ENCODE measurements around the gene DZIP3. TPM values are rescaled to one million over a fixed set of nuclear protein-coding genes. Genes with fewer than 3 reads are reported as not detected.

DZIP3 gene
- total and polyA plus RNA-seq, 2 donors (not counting 1 experiment from before 2014, with no cell fraction given) = 6.8 to 11.1 TPM

GRCh38 chr3:108565506-108565905 is 24.0 kb upstream of the DZIP3 start:
- ATAC-seq (ENCODE audit: low read depth) = no peak

GRCh38 chr3:108566599-108566998 is 22.9 kb upstream of the DZIP3 start:
- no peaks in the 10 kb centered on the region for H3K9me3 ChIP-seq (ENCODE audit: control extremely low read depth in 1 of 3, control insufficient read depth in 2 of 3, insufficient read depth in 1 of 3, low read length in 2 of 3)
- no peak overlapping the region for H3K9ac ChIP-seq (ENCODE audit: low read length)
- H4K20me1 ChIP-seq (ENCODE audit: control insufficient read depth, insufficient read depth, low read length, poor library complexity, severe bottlenecking) = no peaks in the 10 kb centered on the region
- no peaks in the 10 kb centered on the region for H3K27me3 Mint-ChIP-seq
- ATAC-seq (ENCODE audit: low read depth) = no peak
- H2AFZ ChIP-seq (ENCODE audit: insufficient read depth, low read depth, low read length, poor library complexity, severe bottlenecking) = no peak overlapping the region
- H3K27me3 ChIP-seq (replicated peaks in 1 of 4; ENCODE audit: control extremely low read depth in 1 of 4, control insufficient read depth in 3 of 4, insufficient read depth in 4 of 4, low read length in 3 of 4) = no peaks in the 10 kb centered on the region
- H3K4me1 ChIP-seq (ENCODE audit: control insufficient read depth in 2 of 2, insufficient read depth in 2 of 2, low read length in 2 of 2) = no peaks in the 10 kb centered on the region
- no peak overlapping the region for H3K4me2 ChIP-seq (replicated peaks; ENCODE audit: low read depth, low read length, poor library complexity, severe bottlenecking)
- TF ChIP-seq, protein P1, sequence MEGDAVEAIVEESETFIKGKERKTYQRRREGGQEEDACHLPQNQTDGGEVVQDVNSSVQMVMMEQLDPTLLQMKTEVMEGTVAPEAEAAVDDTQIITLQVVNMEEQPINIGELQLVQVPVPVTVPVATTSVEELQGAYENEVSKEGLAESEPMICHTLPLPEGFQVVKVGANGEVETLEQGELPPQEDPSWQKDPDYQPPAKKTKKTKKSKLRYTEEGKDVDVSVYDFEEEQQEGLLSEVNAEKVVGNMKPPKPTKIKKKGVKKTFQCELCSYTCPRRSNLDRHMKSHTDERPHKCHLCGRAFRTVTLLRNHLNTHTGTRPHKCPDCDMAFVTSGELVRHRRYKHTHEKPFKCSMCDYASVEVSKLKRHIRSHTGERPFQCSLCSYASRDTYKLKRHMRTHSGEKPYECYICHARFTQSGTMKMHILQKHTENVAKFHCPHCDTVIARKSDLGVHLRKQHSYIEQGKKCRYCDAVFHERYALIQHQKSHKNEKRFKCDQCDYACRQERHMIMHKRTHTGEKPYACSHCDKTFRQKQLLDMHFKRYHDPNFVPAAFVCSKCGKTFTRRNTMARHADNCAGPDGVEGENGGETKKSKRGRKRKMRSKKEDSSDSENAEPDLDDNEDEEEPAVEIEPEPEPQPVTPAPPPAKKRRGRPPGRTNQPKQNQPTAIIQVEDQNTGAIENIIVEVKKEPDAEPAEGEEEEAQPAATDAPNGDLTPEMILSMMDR (IDR thresholded peaks at IDR 0.05) = no peak
- no peak for TF ChIP-seq EZH2 (IDR thresholded peaks at IDR 0.05; ENCODE audit: borderline replicate concordance, insufficient read depth, low read depth, low read length, poor library complexity, severe bottlenecking)
- intact Hi-C loops (cut with micrococcal nuclease) = no loop called here
- no peak overlapping the region for H3K4me3 Mint-ChIP-seq
- no peak overlapping the region for H3K27ac Mint-ChIP-seq
- CTCF ChIA-PET = interaction anchor here (0.6 to 1.4 kb wide), 2 partner anchors 15 to 458 kb away, joined by 3 to 6 read pairs; no protein-coding TSS in a partner anchor
- no peak overlapping the region for H3K4me3 ChIP-seq (ENCODE audit: control extremely low read depth in 1 of 5, extremely low read depth in 1 of 5, insufficient read depth in 1 of 5, low read depth in 2 of 5, low read length in 4 of 5)
- WGBS (ENCODE audit: insufficient coverage) = no CpG with 5 or more reads among the region's 1 CpG
- no peaks in the 10 kb centered on the region for H3K79me2 ChIP-seq (ENCODE audit: control insufficient read depth, insufficient read depth, low read length)
- no peak for DNase-seq
- peaks cover 0 to 7% of the 10 kb centered on the region in 2 experiments for H3K36me3 ChIP-seq (replicated peaks in 1 of 2; ENCODE audit: control extremely low read depth in 1 of 2, control insufficient read depth in 1 of 2, extremely low read depth in 1 of 2, insufficient read depth in 2 of 2, low read length in 1 of 2)
- H3K4me1 Mint-ChIP-seq = no peaks in the 10 kb centered on the region
- POLR2A ChIA-PET = no interaction called here
- no peaks in the 10 kb centered on the region for H3K9me3 Mint-ChIP-seq (ENCODE audit: insufficient read depth)
- no peak overlapping the region for H3K27ac ChIP-seq (ENCODE audit: low read length in 2 of 2)

More at GRCh38 chr3:108565506-108565905, 24.0 kb upstream of the DZIP3 start:
- no peaks in the 10 kb centered on the region for H3K27me3 ChIP-seq (replicated peaks in 1 of 4; ENCODE audit: control extremely low read depth in 1 of 4, control insufficient read depth in 3 of 4, insufficient read depth in 4 of 4, low read length in 3 of 4)
- POLR2A ChIA-PET = no interaction called here
- Mint-ChIP-seq H3K27ac (no peak overlapping the region), H3K4me3 (no peak overlapping the region), H3K27me3 (no peaks in the 10 kb centered on the region), H3K4me1 (no peaks in the 10 kb centered on the region), H3K9me3 (ENCODE audit: insufficient read depth) (no peaks in the 10 kb centered on the region)
- CTCF ChIA-PET = interaction anchor here (1.2 kb wide), 1 partner anchor 87 kb away, joined by 3 read pairs; no protein-coding TSS in a partner anchor
- H3K79me2 ChIP-seq (ENCODE audit: control insufficient read depth, insufficient read depth, low read length) = no peaks in the 10 kb centered on the region
- H2AFZ ChIP-seq (ENCODE audit: insufficient read depth, low read depth, low read length, poor library complexity, severe bottlenecking) = no peak overlapping the region
- no CpG with 5 or more reads among the region's 3 CpGs for WGBS (ENCODE audit: insufficient coverage)
- DNase-seq = no peak
- no peak overlapping the region for H3K4me3 ChIP-seq (ENCODE audit: control extremely low read depth in 1 of 5, extremely low read depth in 1 of 5, insufficient read depth in 1 of 5, low read depth in 2 of 5, low read length in 4 of 5)
- H3K9me3 ChIP-seq (ENCODE audit: control extremely low read depth in 1 of 3, control insufficient read depth in 2 of 3, insufficient read depth in 1 of 3, low read length in 2 of 3) = no peaks in the 10 kb centered on the region
- no peak for TF ChIP-seq EZH2 (IDR thresholded peaks at IDR 0.05; ENCODE audit: borderline replicate concordance, insufficient read depth, low read depth, low read length, poor library complexity, severe bottlenecking)
- TF ChIP-seq, protein P1 (IDR thresholded peaks at IDR 0.05) = no peak
- intact Hi-C loops (cut with micrococcal nuclease) = no loop called here
- H3K27ac ChIP-seq (ENCODE audit: low read length in 2 of 2) = no peak overlapping the region
- peaks cover 0 to 3% of the 10 kb centered on the region in 2 experiments for H3K36me3 ChIP-seq (replicated peaks in 1 of 2; ENCODE audit: control extremely low read depth in 1 of 2, control insufficient read depth in 1 of 2, extremely low read depth in 1 of 2, insufficient read depth in 2 of 2, low read length in 1 of 2)
- H3K9ac ChIP-seq (ENCODE audit: low read length) = no peak overlapping the region
- H3K4me1 ChIP-seq (ENCODE audit: control insufficient read depth in 2 of 2, insufficient read depth in 2 of 2, low read length in 2 of 2) = no peaks in the 10 kb centered on the region
- no peaks in the 10 kb centered on the region for H4K20me1 ChIP-seq (ENCODE audit: control insufficient read depth, insufficient read depth, low read length, poor library complexity, severe bottlenecking)
- no peak overlapping the region for H3K4me2 ChIP-seq (replicated peaks; ENCODE audit: low read depth, low read length, poor library complexity, severe bottlenecking)
